ENCODE results near the gene SLC39A13.
A peak's percentile ranks its signal among the peaks of the same experiment; 100 is the strongest.

The SLC39A13 gene

DNA sequence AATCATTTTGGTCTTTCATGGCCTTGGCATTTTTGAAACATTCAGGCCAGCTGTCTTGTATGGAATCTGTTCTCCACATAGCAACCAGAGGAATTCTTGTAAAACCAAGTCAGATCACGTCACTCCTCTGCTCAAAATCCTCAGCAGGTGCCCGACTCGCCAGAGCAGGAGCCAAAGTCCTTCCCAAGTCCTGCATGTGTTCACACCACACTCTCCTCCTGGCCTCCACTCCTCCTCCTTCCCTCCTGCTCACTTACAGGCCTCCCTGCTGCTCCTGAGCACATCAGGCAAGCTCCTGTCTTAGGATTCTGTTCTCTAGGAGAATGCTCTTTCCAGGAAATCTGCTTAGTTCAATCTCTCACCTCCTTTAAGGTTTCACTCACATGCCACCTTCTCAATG is 24.8 kb downstream of the SLC39A13 start:
- no peak for DNase-seq

GRCh38 chr11:47434011-47434786 is 25.8 kb downstream of the SLC39A13 start:
- no peak for DNase-seq

- no peak for DNase-seq
These were observed 27.3 kb downstream of the SLC39A13 start for GRCh38 chr11:47435687-47436086.

DNA sequence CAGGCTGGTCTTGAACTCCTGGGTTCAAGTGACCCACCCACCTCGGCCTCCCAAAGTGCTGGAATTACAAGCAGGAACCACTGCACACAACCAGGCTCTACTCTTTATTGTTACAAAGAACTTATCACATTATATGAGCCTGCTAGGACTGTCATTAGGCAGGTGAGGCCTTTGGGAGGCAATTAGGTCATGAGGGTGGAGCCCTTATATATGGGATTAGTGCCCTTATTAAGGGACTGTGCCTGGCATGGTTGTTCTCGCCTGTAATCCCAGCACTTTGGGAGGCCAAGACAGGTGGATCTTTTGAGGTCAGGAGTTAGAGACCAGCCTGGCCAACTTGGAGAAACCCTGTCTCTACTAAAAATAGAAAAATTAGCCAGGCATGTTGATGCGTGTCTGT is 28.3 kb downstream of the SLC39A13 start:
- DNase-seq = no peak

- no peak for DNase-seq
These were observed 28.9 kb downstream of the SLC39A13 start for GRCh38 chr11:47437218-47437745.

GRCh38 chr11:47437746-47438418 is 29.5 kb downstream of the SLC39A13 start:
- DNase-seq = no peak

DNA sequence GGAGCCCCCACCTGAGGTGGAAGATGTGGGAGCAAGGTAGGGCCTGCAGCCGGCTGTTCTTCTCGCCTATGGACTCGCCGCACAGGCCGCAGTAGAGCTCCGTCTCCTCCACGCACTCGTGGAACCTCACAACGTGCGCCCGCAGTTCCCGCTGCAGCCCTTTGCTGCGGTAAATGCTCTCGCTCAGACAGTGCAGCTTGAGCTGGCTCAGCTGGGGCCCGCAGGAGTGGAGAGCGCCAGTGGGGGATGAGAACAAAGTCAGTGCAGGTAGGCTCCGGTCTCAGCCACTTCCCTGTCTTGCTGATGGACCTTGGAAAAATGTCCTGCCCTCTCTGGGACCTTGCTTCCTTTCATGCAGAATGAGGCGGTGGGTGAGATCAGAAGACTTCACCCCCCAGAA is 30.3 kb downstream of the SLC39A13 start:
- DNase-seq = no peak

- no peak for DNase-seq
These were observed 31.7 kb downstream of the SLC39A13 start for GRCh38 chr11:47440054-47440476.

GRCh38 chr11:47441421-47441820 is 33.0 kb downstream of the SLC39A13 start:
- no peak for DNase-seq

GRCh38 chr11:47442514-47442913 is 34.1 kb downstream of the SLC39A13 start:
- DNase-seq = no peak

GRCh38 chr11:47443028-47443700 is 34.8 kb downstream of the SLC39A13 start:
- no peak for DNase-seq

- no peak for DNase-seq
These were observed 35.4 kb downstream of the SLC39A13 start for GRCh38 chr11:47443817-47444216.

- no peak for DNase-seq
These were observed 37.5 kb downstream of the SLC39A13 start for GRCh38 chr11:47445840-47446239.

DNA sequence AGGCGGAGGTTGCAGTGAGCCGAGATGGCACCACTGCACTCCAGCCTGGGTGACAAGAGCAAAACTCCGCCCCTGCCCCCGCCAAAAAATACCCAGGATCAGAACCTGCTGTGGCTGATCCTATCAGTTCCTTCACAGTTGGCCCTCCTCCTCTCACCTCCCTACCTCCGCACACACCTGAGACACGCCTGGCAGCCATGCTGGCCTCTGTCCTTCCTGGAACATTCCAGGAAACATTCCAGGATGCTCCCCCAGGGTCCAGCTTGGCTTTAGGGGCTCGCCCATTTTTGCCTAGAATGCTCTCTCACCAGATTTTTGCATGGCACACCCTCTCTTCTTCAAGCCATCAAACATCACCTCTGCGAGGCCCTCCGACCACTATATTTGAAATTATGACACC is 38.4 kb downstream of the SLC39A13 start:
- no peak for DNase-seq

DNA sequence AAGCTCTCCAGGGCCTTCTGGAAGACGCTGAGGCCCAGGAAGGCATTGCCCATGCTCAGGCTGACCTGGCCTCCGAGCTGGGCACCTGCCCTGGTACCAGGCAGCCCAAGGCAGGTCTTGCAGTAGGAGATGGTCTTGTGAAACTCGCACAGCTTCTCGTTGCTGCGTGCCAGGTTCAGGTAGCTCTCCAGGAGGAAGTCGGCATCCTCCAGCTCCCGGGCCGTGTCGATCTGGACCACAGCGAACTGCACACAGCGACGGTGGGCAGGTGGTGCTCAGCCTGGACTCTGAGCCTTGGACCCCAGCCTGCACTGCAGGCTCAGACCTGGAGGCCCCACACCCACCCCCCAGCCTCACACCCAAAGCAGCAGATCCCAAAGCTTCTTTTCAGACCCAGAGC is 39.5 kb downstream of the SLC39A13 start:
- DNase-seq = no peak

GRCh38 chr11:47448566-47449427 is 40.4 kb downstream of the SLC39A13 start, which contains the start of gene RAPSN:
RAPSN (minus strand) TSS chr11:47449136; CDS start chr11:47448964, 172 bp downstream.
- no peak for DNase-seq

DNA sequence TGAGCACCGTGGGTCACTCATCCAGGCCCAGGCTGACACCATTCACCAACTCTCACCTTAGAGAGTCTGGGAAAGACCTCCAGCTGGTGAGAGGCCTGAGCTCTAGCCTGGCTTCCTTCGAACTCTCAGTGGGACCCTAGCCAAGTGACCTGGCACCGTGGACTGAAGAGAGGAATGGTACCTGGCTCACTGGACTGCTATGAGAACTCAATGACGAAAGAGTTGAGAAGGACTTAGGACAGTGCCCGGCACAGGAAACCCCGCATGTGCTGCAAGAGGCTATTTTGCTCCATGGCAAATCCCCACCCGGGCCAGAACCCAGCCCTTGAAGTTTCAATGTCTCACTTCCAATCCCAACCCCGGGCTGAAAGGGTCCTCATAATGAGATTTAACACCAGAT is 41.2 kb downstream of the SLC39A13 start:
- no peak for DNase-seq

DNA sequence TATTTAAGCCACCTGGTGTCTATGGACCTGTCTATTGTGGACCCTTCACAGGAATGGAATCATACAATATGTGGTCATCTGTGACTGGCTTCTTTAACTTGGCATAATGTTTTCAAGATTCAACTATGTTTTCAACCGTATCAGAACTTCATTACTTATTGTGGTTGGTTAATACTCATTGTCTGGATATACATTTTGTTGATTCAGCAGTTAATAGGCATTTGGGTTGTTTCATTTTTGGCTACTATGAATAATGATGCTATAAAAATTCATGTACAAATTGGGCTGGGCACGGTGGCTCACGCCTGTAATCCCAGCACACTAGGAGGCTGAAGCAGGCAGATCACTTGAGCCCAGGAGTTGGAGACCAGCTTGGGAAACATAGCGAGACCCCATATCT is 43.0 kb downstream of the SLC39A13 start:
- no peak for DNase-seq

DNA sequence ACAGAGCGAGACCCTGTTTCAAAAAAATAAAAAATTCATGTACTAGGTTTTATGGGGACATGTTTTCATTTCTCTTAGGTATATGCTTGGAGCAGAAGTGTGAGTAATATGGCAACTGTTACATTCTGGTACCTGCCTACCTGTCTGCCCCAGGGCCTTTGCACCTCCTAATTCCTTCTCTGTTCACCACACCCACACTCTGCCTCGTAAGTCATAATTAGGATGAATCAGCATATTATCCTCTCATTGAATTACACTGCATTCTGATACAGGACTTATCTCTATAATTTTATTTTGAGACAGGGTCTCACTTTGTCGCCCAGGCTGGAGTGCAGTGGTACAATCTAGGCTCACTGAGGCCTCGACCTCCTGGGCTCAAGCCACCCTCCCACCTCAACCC is 43.6 kb downstream of the SLC39A13 start:
- DNase-seq = no peak

GRCh38 chr11:47453365-47453764 is 45.0 kb downstream of the SLC39A13 start:
- DNase-seq = no peak

DNA sequence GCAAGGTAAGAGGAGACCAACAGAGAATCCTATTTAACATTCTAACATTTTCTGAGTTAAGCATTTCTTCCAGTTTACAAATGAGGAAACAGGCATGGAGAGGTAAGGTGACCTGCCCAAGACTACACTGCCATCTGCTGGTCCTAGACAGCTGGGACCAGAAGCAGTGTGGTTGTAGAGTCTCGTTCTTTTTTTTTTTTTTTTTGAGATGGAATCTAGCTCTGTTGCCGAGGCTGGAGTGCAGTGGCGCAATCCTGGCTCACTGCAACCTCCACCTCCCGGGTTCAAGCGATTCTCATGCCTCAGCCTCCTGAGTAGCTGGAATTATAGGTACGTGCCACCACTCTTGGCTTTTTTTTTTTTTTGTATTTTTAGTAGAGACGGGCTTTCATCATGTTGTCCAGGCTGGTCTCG is 45.9 kb downstream of the SLC39A13 start:
- DNase-seq = peak; percentile 58

GRCh38 chr11:47460571-47461235 is 52.3 kb downstream of the SLC39A13 start:
- DNase-seq = no peak
